ENCODE measurements around the gene EVX2.

EVX2 gene

GRCh38 chr2:176117162-176117822 lies 33.5 kb upstream of the EVX2 start:
- no peak overlapping the region for H3K4me3 ChIP-seq (ENCODE audit: low read length)
- H3K9me3 ChIP-seq (ENCODE audit: low read length): peaks cover 12% of the 10 kb centered on the region
- H3K36me3 ChIP-seq (ENCODE audit: insufficient read depth, low read length): no peaks in the 10 kb centered on the region
- no peak overlapping the region for H2AFZ ChIP-seq (ENCODE audit: low read depth, low read length)
- H3K27me3 ChIP-seq (ENCODE audit: insufficient read depth, low read length): peaks cover 99% of the 10 kb centered on the region
- H3K4me1 ChIP-seq (ENCODE audit: insufficient read depth, low read length): peaks cover 1% of the 10 kb centered on the region

GRCh38 chr2:176115883-176116813 lies 32.4 kb upstream of the EVX2 start, which contains the start of gene HOXD10:
TSS of gene HOXD10 (plus strand) at chr2:176116778. CDS start at chr2:176116834, 56 bp downstream.
- no peak within 1 kb of the TSS for H2AFZ ChIP-seq (ENCODE audit: low read depth, low read length)
- no peak within 1 kb of the TSS for H3K4me3 ChIP-seq (ENCODE audit: low read length)
- H3K9me3 ChIP-seq (ENCODE audit: low read length): peaks cover 12% of the 10 kb centered on the region
- peaks cover 99% of the 10 kb centered on the region for H3K27me3 ChIP-seq (ENCODE audit: insufficient read depth, low read length)
- no peaks in the 10 kb centered on the region for H3K4me1 ChIP-seq (ENCODE audit: insufficient read depth, low read length)
- H3K36me3 ChIP-seq (ENCODE audit: insufficient read depth, low read length): no peaks in the 10 kb centered on the region

- no peaks in the 10 kb centered on the region for H3K4me1 ChIP-seq (ENCODE audit: insufficient read depth, low read length)
- no peak overlapping the region for H2AFZ ChIP-seq (ENCODE audit: low read depth, low read length)
- no peak overlapping the region for H3K4me3 ChIP-seq (ENCODE audit: low read length)
- no peaks in the 10 kb centered on the region for H3K36me3 ChIP-seq (ENCODE audit: insufficient read depth, low read length)
- H3K9me3 ChIP-seq (ENCODE audit: low read length): peaks cover 12% of the 10 kb centered on the region
- peaks cover 99% of the 10 kb centered on the region for H3K27me3 ChIP-seq (ENCODE audit: insufficient read depth, low read length)
These were observed 31.3 kb upstream of the EVX2 start for GRCh38 chr2:176114930-176115625.

- Histone ChIP-seq H3K4me3 (ENCODE audit: low read length) (no peak overlapping the region), H3K27me3 (ENCODE audit: insufficient read depth, low read length) (peaks cover 99% of the 10 kb centered on the region), H3K9me3 (ENCODE audit: low read length) (peaks cover 12% of the 10 kb centered on the region), H3K4me1 (ENCODE audit: insufficient read depth, low read length) (no peaks in the 10 kb centered on the region), H3K36me3 (ENCODE audit: insufficient read depth, low read length) (no peaks in the 10 kb centered on the region), H2AFZ (ENCODE audit: low read depth, low read length) (no peak overlapping the region)
These were observed 30.6 kb upstream of the EVX2 start for GRCh38 chr2:176114120-176114929.

GRCh38 chr2:176112375-176113302 lies 28.9 kb upstream of the EVX2 start:
- H3K9me3 ChIP-seq (ENCODE audit: low read length): peaks cover 10% of the 10 kb centered on the region
- H3K4me3 ChIP-seq (ENCODE audit: low read length): no peak overlapping the region
- no peaks in the 10 kb centered on the region for H3K4me1 ChIP-seq (ENCODE audit: insufficient read depth, low read length)
- no peaks in the 10 kb centered on the region for H3K36me3 ChIP-seq (ENCODE audit: insufficient read depth, low read length)
- H3K27me3 ChIP-seq (ENCODE audit: insufficient read depth, low read length): peaks cover 99% of the 10 kb centered on the region
- no peak overlapping the region for H2AFZ ChIP-seq (ENCODE audit: low read depth, low read length)

GRCh38 chr2:176111846-176112374 lies 28.1 kb upstream of the EVX2 start:
- peaks cover 5% of the 10 kb centered on the region for H3K9me3 ChIP-seq (ENCODE audit: low read length)
- no peaks in the 10 kb centered on the region for H3K36me3 ChIP-seq (ENCODE audit: insufficient read depth, low read length)
- H3K4me3 ChIP-seq (ENCODE audit: low read length): no peak overlapping the region
- H2AFZ ChIP-seq (ENCODE audit: low read depth, low read length): no peak overlapping the region
- no peaks in the 10 kb centered on the region for H3K4me1 ChIP-seq (ENCODE audit: insufficient read depth, low read length)
- H3K27me3 ChIP-seq (ENCODE audit: insufficient read depth, low read length): peaks cover 98% of the 10 kb centered on the region

- no peak overlapping the region for H2AFZ ChIP-seq (ENCODE audit: low read depth, low read length)
- no peaks in the 10 kb centered on the region for H3K9me3 ChIP-seq (ENCODE audit: low read length)
- peaks cover 98% of the 10 kb centered on the region for H3K27me3 ChIP-seq (ENCODE audit: insufficient read depth, low read length)
- H3K4me3 ChIP-seq (ENCODE audit: low read length): no peak overlapping the region
- no peaks in the 10 kb centered on the region for H3K4me1 ChIP-seq (ENCODE audit: insufficient read depth, low read length)
- H3K36me3 ChIP-seq (ENCODE audit: insufficient read depth, low read length): no peaks in the 10 kb centered on the region
These were observed 27.5 kb upstream of the EVX2 start for GRCh38 chr2:176111309-176111663.

GRCh38 chr2:176110415-176111308 lies 26.9 kb upstream of the EVX2 start:
- Histone ChIP-seq H2AFZ (ENCODE audit: low read depth, low read length) (no peak overlapping the region), H3K4me3 (ENCODE audit: low read length) (no peak overlapping the region), H3K9me3 (ENCODE audit: low read length) (no peaks in the 10 kb centered on the region), H3K27me3 (ENCODE audit: insufficient read depth, low read length) (peaks cover 98% of the 10 kb centered on the region), H3K36me3 (ENCODE audit: insufficient read depth, low read length) (no peaks in the 10 kb centered on the region), H3K4me1 (ENCODE audit: insufficient read depth, low read length) (no peaks in the 10 kb centered on the region)

- H3K4me1 ChIP-seq (ENCODE audit: insufficient read depth, low read length): no peaks in the 10 kb centered on the region
- H3K36me3 ChIP-seq (ENCODE audit: insufficient read depth, low read length): no peaks in the 10 kb centered on the region
- no peak overlapping the region for H3K4me3 ChIP-seq (ENCODE audit: low read length)
- H2AFZ ChIP-seq (ENCODE audit: low read depth, low read length): no peak overlapping the region
- H3K27me3 ChIP-seq (ENCODE audit: insufficient read depth, low read length): peaks cover 98% of the 10 kb centered on the region
- H3K9me3 ChIP-seq (ENCODE audit: low read length): no peaks in the 10 kb centered on the region
These were observed 26.2 kb upstream of the EVX2 start for GRCh38 chr2:176109946-176110345.

GRCh38 chr2:176109192-176109901 lies 25.6 kb upstream of the EVX2 start:
- Histone ChIP-seq H3K4me3 (ENCODE audit: low read length) (no peak overlapping the region), H3K9me3 (ENCODE audit: low read length) (no peaks in the 10 kb centered on the region), H3K36me3 (ENCODE audit: insufficient read depth, low read length) (no peaks in the 10 kb centered on the region), H3K27me3 (ENCODE audit: insufficient read depth, low read length) (peaks cover 98% of the 10 kb centered on the region), H2AFZ (ENCODE audit: low read depth, low read length) (no peak overlapping the region), H3K4me1 (ENCODE audit: insufficient read depth, low read length) (no peaks in the 10 kb centered on the region)

Measured in neuron (in vitro differentiated cells).